PFSK-1 (cell line): ENCODE results near the gene ECE2.

Experiments used
- FOXP2 ChIP-seq: optimal IDR thresholded peaks from 2 replicates; pipeline ENCODE3; 2011; ENCODE audit warnings: borderline replicate concordance, control low read depth, inconsistent platforms; ENCODE audit not compliant: insufficient read depth; ENCODE audit errors: extremely low read length, extremely low read depth
- POLR2AphosphoS5 ChIP-seq: IDR thresholded peaks from 2 replicates; pipeline ENCODE4 v1.6.1; 2012; ENCODE audit warnings: low read depth, mild to moderate bottlenecking, control low read depth, low read length, moderate library complexity
- REST ChIP-seq, 2 experiments: IDR thresholded peaks; 2 replicates each; pipeline versions ENCODE4 v1.6.1 to v1.8.0; 2011 to 2012; ENCODE audit warnings: low read depth in 2 of 2, low read length in 2 of 2, control low read depth in 1 of 2, inconsistent platforms in 1 of 2, mild to moderate bottlenecking in 1 of 2, moderate library complexity in 1 of 2; ENCODE audit not compliant: insufficient read depth in 1 of 2
- SIN3A ChIP-seq: IDR thresholded peaks from 2 replicates; pipeline ENCODE4 v1.6.1; 2012; ENCODE audit warnings: mild to moderate bottlenecking, low read length, moderate library complexity, borderline replicate concordance; ENCODE audit not compliant: insufficient read depth
- TAF1 ChIP-seq: IDR thresholded peaks from 2 replicates; pipeline ENCODE4 v1.6.1; 2012; ENCODE audit warnings: low read length, control low read depth, borderline replicate concordance; ENCODE audit not compliant: insufficient read depth

Gene ECE2

GRCh38 chr3:184230081-184230602 lies 45.7 kb upstream of the ECE2 start:
- TF ChIP-seq TAF1, result no peak
- TF ChIP-seq FOXP2, result no peak
- no peak for TF ChIP-seq SIN3A
- no peak for TF ChIP-seq REST (IDR thresholded peaks at IDR 0.05; ENCODE audit: insufficient read depth in 1 of 2, low read depth in 2 of 2, low read length in 2 of 2)
- TF ChIP-seq POLR2AphosphoS5, result no peak

- TF ChIP-seq REST (IDR thresholded peaks at IDR 0.05; ENCODE audit: insufficient read depth in 1 of 2, low read depth in 2 of 2, low read length in 2 of 2) (no peak), SIN3A (no peak), POLR2AphosphoS5 (no peak), TAF1 (no peak), FOXP2 (no peak)
Observed at GRCh38 chr3:184230603-184231528, 45.0 kb upstream of the ECE2 start.

- no peak for TF ChIP-seq REST (IDR thresholded peaks at IDR 0.05; ENCODE audit: insufficient read depth in 1 of 2, low read depth in 2 of 2, low read length in 2 of 2)
- no peak for TF ChIP-seq SIN3A
- TF ChIP-seq POLR2AphosphoS5, result no peak
- TF ChIP-seq FOXP2, result no peak
- no peak for TF ChIP-seq TAF1
Observed at GRCh38 chr3:184231671-184232070, 44.2 kb upstream of the ECE2 start.

- TF ChIP-seq FOXP2 (no peak), POLR2AphosphoS5 (no peak), TAF1 (no peak), SIN3A (no peak), REST (IDR thresholded peaks at IDR 0.05; ENCODE audit: insufficient read depth in 1 of 2, low read depth in 2 of 2, low read length in 2 of 2) (no peak)
Observed at GRCh38 chr3:184233127-184233843, 42.5 kb upstream of the ECE2 start.
